ENCODE data around the gene SOBP.
A peak's percentile ranks its signal among the peaks of the same experiment; 100 is the strongest.

Gene SOBP

DNA sequence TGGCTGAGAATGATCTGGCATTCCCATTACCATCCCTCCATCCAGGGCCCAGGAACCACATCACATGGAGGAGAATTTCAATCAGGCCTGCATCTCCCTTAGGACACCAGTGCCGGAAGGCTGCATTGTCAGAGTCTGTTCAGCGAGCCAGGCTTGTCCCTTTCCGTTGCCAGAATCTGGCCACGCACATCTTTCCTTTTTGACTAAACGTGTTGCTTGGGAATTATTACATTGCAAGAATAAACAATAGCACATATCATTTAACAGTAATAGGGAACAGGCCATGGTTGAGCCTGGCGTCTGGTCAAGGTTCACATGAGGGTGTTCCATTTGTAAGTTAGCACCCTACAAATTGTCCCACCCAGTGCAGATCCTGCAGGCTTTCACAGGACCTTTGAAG is 42.8 kb downstream of the SOBP start:
- no peak overlapping the region for H3K27ac ChIP-seq

DNA sequence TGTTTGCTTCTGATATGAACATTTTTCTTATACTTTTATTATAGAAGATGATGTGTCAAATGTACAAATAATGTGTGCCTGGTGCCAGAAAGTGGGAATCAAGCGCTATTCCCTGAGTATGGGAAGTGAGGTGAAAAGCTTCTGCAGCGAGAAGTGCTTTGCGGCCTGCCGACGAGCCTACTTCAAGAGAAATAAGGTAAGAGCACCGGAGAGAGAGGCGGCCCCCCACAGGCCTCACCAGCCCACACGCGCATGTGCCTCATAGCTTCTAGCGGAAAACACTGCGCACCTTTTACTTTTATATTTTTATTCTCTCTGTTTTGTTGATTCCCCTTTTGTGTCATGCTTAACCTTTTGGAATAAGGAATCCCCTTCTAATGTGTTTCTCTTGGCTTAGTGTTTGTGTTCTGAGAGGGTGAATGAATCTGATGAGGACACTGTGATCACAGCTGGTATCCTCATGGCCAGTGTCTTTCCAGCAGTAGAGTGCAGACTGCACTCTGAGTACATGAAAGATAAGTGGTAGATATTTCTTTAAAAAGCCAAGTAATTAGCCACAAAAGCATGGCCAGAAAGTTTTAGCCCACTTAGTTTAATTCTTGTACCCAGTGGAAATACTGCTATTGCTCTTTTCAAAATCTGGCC is 43.6 kb downstream of the SOBP start:
- no peak for TF ChIP-seq CTCF (conservative IDR thresholded peaks at IDR 0.05; ENCODE audit: low read depth, low read length)
- Histone ChIP-seq H3K9ac (no peak overlapping the region), H3K36me3 (ENCODE audit: insufficient read depth) (no peaks in the 10 kb centered on the region), H2AFZ (ENCODE audit: low read depth) (no peak overlapping the region), H3K27me3 (ENCODE audit: insufficient read depth, low read depth) (no peaks in the 10 kb centered on the region), H3K4me2 (no peak overlapping the region), H3K27ac (no peak overlapping the region), H3K4me3 (IDR thresholded peaks at IDR 0.05; ENCODE audit: insufficient read depth, low read depth, low read length) (no peak overlapping the region), H3K79me2 (ENCODE audit: insufficient read depth, low read depth) (no peaks in the 10 kb centered on the region), H3K4me1 (ENCODE audit: low read depth, poor library complexity, severe bottlenecking) (peaks cover 53% of the 10 kb centered on the region), H4K20me1 (ENCODE audit: insufficient read depth) (no peaks in the 10 kb centered on the region)

More for the DNA sequence above, 42.8 kb downstream of the SOBP start:
- H3K4me3 ChIP-seq (IDR thresholded peaks at IDR 0.05; ENCODE audit: insufficient read depth, low read depth, low read length): no peak overlapping the region
- H2AFZ ChIP-seq (ENCODE audit: low read depth): no peak overlapping the region
- no peak for TF ChIP-seq CTCF (conservative IDR thresholded peaks at IDR 0.05; ENCODE audit: low read depth, low read length)
- H3K27me3 ChIP-seq (ENCODE audit: insufficient read depth, low read depth): no peaks in the 10 kb centered on the region
- no peaks in the 10 kb centered on the region for H3K79me2 ChIP-seq (ENCODE audit: insufficient read depth, low read depth)
- H4K20me1 ChIP-seq (ENCODE audit: insufficient read depth): no peaks in the 10 kb centered on the region
- H3K4me1 ChIP-seq (ENCODE audit: low read depth, poor library complexity, severe bottlenecking): peaks cover 44% of the 10 kb centered on the region
- H3K36me3 ChIP-seq (ENCODE audit: insufficient read depth): no peaks in the 10 kb centered on the region
- H3K9ac ChIP-seq: no peak overlapping the region
- H3K4me2 ChIP-seq: no peak overlapping the region

DNA sequence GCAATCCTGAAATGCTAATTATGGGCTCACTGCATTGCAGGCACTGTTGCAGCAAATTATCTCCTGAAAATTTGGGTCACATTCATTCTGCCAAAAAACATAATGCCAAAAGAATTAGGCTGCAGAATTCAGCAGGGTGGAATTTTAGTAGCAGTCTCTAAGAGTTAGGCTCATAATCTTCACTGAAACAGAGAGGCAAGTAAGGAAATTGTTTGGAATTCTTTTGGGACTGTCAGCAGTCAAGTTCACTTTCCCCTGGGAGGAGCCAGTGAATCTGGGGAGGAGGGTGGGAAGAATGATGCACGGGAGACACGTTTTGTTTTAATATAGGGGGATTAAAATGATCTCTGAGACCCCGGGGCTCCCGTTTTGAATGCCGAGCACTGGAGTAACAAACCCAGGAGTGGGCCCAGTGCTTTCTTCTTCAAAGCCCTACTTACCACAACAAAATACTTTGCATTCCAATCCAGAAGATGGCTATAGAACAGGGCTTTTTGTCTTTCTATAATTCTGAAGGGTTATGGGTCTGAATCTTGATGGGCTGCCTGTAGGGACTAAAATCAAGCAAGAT is 44.7 kb downstream of the SOBP start:
- Histone ChIP-seq H3K27ac (0 out of 2 replicates have a peak overlapping the region, but pooled peaks have one; percentile 68), H3K4me3 (IDR thresholded peaks at IDR 0.05; ENCODE audit: insufficient read depth, low read depth, low read length) (no peak overlapping the region), H3K9ac (no peak overlapping the region), H3K4me1 (ENCODE audit: low read depth, poor library complexity, severe bottlenecking) (peaks cover 64% of the 10 kb centered on the region), H3K79me2 (ENCODE audit: insufficient read depth, low read depth) (no peaks in the 10 kb centered on the region), H3K36me3 (ENCODE audit: insufficient read depth) (no peaks in the 10 kb centered on the region), H4K20me1 (ENCODE audit: insufficient read depth) (no peaks in the 10 kb centered on the region), H3K27me3 (ENCODE audit: insufficient read depth, low read depth) (no peaks in the 10 kb centered on the region), H2AFZ (ENCODE audit: low read depth) (no peak overlapping the region), H3K4me2 (peak overlapping the region; percentile 97; the same call in 1 of the 2 replicates)
- no peak for TF ChIP-seq CTCF (conservative IDR thresholded peaks at IDR 0.05; ENCODE audit: low read depth, low read length)

DNA sequence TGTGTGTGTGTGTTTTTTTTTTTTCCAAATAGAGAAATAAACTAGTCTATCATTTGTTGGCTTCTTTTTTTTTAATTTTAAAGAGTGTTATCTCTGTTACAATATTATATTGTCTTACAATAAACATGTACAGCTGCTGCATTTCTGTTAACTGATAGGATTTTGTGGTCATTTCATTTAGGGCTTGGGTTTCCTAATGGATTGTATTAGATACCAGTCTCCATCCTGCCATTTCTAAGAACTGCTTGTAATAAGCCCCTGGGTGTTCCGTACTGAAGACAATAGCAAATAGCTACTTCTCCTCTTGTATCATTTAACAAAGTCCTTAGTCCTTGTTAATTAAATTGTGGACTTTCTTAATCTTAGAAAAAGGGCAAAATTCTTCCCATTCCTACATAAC is 45.7 kb downstream of the SOBP start:
- H2AFZ ChIP-seq (ENCODE audit: low read depth): no peak overlapping the region
- H3K27me3 ChIP-seq (ENCODE audit: insufficient read depth, low read depth): no peaks in the 10 kb centered on the region
- H3K9ac ChIP-seq: no peak overlapping the region
- H4K20me1 ChIP-seq (ENCODE audit: insufficient read depth): no peaks in the 10 kb centered on the region
- peak overlapping the region; percentile 68 for H3K27ac ChIP-seq
- no peak overlapping the region for H3K4me3 ChIP-seq (IDR thresholded peaks at IDR 0.05; ENCODE audit: insufficient read depth, low read depth, low read length)
- H3K4me1 ChIP-seq (ENCODE audit: low read depth, poor library complexity, severe bottlenecking): peaks cover 73% of the 10 kb centered on the region
- no peaks in the 10 kb centered on the region for H3K36me3 ChIP-seq (ENCODE audit: insufficient read depth)
- peak overlapping the region; percentile 97 for H3K4me2 ChIP-seq
- TF ChIP-seq CTCF (conservative IDR thresholded peaks at IDR 0.05; ENCODE audit: low read depth, low read length): no peak
- no peaks in the 10 kb centered on the region for H3K79me2 ChIP-seq (ENCODE audit: insufficient read depth, low read depth)

Data from KMS-11 (cell line).